Adipose tissue (tissue), 3 donors: ENCODE data around the gene FHIP1A. TPM values are rescaled to one million over a fixed set of nuclear protein-coding genes. Genes with fewer than 3 reads are reported as not detected.
"Not testable (repeated sequence)": the region's sequence is repeated elsewhere in the genome, so short reads cannot be mapped to it uniquely, and the experiment has no call there.

ENCODE experiments used
- H3K27ac ChIP-seq: one replicate; pipeline ENCODE4 v1.5.1; 2013; ENCODE audit warnings: low read depth, low read length
- WGBS, 3 donors: extraction: QIAGEN DNeasy Blood & Tissue Kit; methylation state at CpG; one replicate each; pipeline ENCODE4 v1.1.7; 2013; 5-methylcytosine and 5-hydroxymethylcytosine counted together
- polyA plus RNA-seq, 3 donors: library from polyadenylated mRNA; stranded (reverse); fragments of 200-250 nt; gene quantifications; one replicate each; pipeline ENCODE4 v1.2.3, GENCODE V29; 2013
- donor health status: healthy with polysubstance abuse.
- donor health status: Bipolar disorder and iron deficiency.
- donor health status: healthy.

Gene FHIP1A
- 1 to 10 TPM in 1 of 3 donors, under 1 TPM in 2; 0.11 to 3.8 (median 0.76) TPM for polyA plus RNA-seq

DNA sequence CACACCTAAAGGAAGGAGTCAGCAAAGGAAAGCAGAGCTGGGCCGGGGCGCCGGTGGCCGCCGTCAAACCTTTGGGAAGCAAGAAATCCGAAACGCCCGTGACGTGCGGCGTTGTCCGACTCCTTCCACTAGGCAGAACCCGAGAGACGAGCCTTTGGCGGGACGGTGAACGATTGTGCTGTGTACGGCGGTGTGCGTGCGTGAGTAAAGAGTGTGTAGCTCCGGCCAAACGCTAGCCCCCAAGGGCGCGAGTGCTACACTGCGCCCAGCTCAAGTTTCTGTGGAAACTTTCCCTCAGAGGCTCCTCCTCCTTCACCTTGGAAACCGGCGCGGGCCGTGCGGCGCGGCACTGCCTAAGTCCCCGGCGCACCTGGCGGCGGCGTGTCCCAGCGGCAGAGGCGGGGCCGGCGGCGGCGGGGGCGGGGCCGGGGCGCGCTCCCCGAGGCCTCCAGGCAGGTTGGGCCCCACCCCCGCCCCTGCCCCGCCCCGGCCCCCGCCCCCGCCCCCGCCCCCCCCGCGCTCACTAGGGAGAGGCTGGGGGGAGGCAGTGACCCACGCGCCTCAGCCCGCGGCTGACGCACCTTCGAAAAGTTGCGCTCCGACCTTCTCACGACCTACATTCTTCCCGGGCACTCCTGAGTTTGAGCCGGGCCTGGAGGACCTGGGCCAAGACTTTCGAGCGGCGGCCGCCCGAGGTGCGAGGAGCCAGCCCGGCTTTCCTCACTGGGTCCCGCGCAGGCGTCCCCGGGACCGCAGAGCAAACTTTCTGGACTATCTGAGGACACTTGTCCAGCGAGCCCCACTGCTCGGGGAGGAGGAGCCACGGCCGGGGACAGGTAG is at the start of gene FHIP1A:
Gene FHIP1A (plus strand): TSS at position 547 of the 840 bp plus-strand sequence. CDS start 157,084 bp downstream, outside the sequence.
- H3K27ac ChIP-seq = no peak within 1 kb of the TSS
- WGBS, 3 donors = 4 to 7% (median 5%) methylated on average over 53 to 84 of the region's 84 CpGs

DNA sequence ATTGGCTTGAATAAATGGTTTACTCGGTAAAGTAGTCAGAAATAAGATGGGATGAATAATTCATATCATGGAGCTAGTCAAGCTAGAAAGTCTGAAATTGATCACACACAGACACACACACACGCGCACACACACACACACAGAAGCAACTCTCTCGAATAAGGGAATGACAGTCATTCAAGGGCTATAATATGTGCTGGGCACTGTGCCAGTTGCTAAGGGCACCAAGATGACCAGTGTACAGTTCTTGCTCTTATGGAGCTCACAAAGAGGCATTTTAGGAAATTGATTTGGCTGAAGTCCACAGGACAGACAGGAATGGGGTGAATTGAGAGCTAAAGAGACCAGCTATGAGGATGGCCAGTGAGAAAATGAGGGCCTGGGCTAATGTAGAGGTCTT is 49.4 kb upstream of the FHIP1A start:
- no peak overlapping the region for H3K27ac ChIP-seq
- WGBS, 3 donors = 72 to 87% (median 86%) methylated on average over 4 of the region's 4 CpGs

DNA sequence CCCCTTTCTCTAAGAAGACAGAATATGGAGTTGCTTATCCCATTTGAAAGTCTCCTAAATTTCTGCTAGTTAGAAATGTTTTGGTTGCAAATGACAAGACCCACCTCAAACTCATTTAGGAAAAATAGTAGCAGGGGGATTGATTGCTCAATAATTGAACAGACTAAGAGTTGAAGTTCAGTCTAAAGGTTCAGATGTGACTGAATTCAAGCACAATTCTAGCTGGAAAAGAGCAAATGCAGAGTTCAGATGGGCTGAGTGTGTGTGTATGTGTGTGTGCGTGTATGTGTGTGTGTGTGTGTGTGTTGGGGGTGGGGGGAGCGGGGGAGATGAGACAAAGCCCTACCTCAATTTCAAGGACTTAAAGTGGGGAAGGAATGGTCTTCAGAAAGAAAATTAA is 47.9 kb upstream of the FHIP1A start:
- WGBS, 3 donors = 92 to 99% (median 96%) methylated on average over 2 of the region's 2 CpGs
- no peak overlapping the region for H3K27ac ChIP-seq

DNA sequence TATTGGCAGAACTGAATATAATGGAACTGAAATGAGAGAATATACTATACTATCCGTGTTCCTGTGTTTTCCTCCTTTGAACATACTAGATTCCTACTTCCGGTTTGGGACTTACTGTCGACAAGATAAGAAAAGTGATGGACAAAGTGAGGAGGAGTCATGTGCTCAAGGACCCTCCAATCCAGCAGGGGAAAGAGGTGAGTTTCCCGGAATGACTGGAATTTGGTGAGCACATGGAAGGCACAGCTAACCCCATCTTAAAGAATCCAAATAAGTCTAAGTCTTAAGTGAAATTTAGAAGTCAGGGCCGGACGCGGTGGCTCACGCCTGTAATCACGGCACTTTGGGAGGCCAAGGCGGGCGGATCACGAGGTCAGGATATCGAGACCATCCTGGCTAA is 47.0 kb upstream of the FHIP1A start:
- no peak overlapping the region for H3K27ac ChIP-seq
- WGBS, 3 donors = 92 to 94% (median 93%) methylated on average over 13 of the region's 13 CpGs

DNA sequence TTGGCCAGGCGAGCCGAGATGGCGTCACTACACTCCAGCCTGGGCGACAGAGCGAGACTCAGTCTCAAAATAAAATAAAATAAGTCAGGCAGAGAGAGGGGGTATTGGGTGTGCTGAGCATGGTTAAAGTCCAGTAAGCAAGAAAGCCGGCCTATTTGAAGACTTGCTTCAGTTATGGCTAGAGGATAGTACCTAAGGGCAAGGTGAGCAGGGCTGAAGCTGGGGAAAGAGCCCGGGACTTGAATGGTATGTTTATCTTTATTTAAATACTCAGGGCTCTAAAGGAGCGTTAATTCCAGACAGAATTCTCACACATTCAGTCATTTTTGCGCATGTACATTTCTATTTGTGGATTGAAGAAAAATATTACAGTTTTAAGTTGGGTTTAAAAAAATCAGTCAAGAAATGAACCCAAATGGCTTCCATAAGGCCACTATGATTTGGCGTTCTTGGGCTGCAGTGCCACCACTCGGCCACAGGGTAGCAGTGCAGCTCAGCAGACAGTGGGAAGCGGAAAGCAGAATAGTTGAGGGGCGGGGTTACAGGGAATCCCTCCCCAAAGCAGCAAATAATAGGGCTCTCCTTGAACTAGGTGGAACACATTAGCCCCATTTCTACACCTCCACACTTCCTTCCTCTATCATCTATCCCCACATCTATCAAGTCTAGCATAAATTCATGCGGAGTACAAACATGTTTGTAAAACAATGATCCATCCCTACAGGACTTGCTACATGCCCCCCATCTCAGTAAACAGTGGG is 46.4 kb upstream of the FHIP1A start:
- 34 to 51% (median 48%) methylated on average over 12 to 14 of the region's 14 CpGs for WGBS, 3 donors
- H3K27ac ChIP-seq = no peak overlapping the region

DNA sequence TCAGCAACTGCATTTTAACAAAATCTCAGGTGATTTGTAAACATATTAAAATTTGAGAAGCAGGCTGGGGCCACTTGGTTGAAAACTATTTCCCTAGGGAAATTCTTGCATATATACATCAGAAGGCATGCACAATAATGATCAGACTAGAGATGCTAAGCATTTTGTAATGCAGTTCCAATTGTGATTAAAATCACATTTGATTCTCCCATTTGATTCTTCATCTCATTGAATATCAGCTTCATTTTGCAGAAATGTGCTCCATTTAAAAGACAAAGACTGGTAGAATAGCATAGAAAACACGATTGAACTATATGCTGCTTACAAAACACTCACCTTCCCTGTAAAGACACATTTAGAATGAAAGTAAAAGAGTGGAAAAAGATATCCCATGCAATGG is 32.4 kb upstream of the FHIP1A start:
- 77 to 83% (median 78%) methylated on average over 1 of the region's 1 CpG for WGBS, 3 donors
- no peak overlapping the region for H3K27ac ChIP-seq

DNA sequence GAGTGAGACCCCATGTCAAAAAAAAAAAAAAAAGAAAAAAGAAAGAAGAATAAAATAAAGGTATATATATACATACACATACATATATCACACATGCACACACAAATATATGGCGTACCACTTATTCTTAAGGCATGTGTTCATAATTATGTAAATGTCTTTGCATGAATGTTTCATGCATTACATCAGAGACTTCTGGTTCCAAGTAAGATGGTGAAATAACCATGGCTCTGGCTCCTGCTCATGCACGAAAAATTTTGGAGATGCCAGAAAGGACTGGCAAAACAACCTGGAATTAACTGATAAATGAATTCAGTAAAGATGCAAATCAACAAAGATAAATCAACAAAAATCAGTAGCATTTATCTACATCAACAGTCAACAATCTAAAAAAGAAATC is 19.7 kb upstream of the FHIP1A start:
- H3K27ac ChIP-seq = no peak overlapping the region
- 68 to 97% (median 76%) methylated on average over 2 of the region's 2 CpGs for WGBS, 3 donors

DNA sequence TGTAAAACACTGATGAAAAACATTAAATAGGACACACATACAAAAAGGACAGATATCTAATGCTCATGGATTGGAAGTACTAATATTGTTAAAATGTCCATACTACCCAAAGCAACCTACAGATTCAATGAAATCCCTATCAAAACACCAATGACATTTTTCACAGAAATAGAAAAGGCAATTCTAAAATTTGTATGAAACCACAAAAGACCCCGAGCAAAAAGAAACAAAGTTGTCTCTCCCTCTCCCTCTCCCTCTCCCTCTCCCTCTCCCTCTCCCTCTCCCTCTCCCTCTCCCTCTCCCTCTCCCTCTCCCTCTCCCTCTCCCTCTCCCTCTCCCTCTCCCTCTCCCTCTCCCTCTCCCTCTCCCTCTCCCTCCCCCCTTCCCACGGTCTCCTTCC is 19.2 kb upstream of the FHIP1A start:
- WGBS, 3 donors = 68 to 100% (median 94%) methylated on average over 1 to 2 of the region's 2 CpGs

DNA sequence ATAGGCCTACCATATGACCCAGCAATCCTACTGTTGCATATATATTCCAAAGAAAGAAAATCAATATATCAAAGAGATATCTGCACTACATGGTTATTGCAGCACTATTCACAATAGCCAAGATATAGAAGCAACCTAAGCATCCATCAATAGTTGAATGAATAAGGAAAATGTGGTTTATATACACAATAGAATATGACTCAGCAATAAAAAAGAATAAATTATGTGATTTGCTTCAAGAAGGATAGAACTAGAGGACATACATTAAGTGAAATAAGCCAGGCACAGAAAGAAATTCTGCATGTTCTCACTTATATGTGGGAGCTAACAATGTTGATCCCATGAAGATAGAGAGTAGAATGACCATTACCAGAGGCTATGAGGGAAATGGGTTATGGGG is 13.1 kb upstream of the FHIP1A start:
- no peak overlapping the region for H3K27ac ChIP-seq

More for the DNA sequence above, 19.2 kb upstream of the FHIP1A start:
- not testable (repeated sequence) for H3K27ac ChIP-seq

DNA sequence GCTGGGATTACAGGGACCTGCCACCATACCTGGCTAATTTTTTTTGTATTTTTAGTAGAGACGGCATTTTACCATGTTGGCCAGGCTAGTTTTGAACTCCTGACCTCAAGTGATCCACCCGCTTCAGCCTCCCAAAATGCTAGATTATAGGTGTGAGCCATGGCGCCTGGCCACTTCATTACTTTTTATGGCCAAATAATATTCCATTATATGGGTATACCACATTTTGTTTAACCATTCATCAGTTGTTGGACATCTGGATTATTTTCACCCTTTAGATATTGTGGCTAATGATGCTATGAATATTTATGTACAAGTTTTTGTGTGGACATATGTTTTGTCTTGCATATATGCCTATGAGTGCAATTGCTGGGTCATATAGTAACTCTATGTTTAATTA is 8.6 kb upstream of the FHIP1A start:
- H3K27ac ChIP-seq = no peak overlapping the region
- 94 to 97% (median 95%) methylated on average over 3 of the region's 3 CpGs for WGBS, 3 donors

DNA sequence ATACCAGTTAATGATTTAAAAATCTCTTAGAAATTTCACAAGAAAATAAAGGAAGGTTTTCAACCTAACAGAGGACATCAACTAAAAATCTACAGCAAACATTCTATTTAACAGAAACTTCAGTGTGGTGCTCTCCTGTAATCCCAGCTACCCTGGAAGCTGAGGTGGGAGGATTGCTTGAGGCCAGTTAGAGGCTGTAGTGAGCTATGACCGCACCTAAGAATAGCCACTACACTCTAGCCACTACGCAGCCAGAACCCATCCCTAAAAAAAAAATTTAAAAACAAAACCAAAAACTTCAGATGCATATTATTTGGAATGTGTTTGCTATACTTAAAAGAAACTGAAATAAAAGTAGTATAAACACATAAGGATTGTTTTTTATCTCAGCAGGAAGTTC is 7.2 kb upstream of the FHIP1A start:
- H3K27ac ChIP-seq = no peak overlapping the region
- 90 to 97% (median 96%) methylated on average over 2 of the region's 2 CpGs for WGBS, 3 donors

DNA sequence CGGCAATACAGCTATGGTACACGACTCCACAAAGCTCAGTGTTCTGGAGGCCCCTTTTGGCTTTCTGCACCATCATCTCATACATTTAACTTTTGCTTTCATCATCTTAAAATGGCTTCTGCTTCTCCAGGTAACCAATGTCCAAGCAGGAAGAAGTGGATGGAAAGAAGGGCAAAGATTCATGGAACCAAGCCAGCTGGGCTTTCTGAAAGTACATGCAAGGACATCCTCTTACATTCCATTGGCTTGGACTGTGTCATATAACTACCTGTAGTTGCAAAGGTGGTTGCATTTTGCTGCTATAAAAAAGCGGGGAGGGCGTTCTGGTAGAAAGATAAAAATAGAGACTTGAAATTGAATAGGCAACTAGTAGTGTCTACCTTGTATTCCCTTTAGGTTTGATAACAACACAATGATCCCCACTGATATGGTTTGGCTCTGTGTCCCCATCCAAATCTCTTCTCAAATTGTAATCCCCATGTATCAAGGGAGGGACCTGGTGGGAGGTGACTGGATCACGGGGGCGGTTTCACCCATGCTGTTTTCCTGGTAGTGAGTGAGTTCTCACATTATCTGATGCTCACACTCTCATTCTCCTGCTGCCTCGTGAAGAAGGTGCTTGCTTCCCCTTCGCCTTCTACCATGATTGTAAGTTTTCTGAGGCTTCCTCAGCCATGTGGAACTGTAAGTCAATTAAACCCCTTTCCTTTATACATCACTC is 6.7 kb upstream of the FHIP1A start:
- H3K27ac ChIP-seq = no peak overlapping the region
- WGBS, 3 donors = 80 to 83% (median 82%) methylated on average over 8 of the region's 8 CpGs

DNA sequence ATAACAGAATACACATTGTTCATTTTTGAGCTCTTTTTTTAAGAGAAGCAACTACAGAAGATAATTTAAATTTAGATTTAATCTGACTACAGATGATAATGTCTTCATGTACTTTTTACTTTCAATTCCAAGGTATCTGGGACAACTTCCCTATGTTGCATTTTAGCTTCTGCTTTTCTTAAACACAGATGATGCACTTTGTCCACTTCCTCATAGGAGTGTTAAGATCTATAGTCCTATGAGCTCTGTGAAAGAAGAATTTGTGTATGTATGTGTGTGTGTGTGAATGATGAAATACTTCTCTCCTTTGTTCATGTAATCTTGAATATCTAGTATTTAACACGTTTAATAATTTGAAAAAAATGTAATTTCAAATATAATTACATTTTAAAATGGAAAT is 5.3 kb upstream of the FHIP1A start:
- H3K27ac ChIP-seq = no peak overlapping the region
- 44 to 78% (median 46%) methylated on average over 1 of the region's 1 CpG for WGBS, 3 donors

DNA sequence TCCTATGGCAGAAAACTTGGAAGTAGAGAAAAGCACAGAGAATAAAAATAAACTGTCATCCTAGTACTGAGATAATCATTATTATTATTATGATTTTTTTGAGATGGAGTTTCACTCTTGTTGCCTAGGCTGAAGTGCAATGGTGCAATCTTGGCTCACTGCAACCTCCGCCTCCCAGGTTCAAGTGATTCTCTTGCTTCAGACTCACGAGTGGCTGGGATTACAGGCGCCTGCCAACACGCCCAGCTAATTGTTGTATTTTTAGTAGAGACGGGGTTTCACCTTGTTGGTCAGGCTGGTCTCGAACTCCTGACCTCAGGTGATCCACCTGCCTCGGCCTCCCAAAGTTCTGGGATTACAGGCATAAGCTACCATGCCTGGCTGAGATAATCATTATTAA is 4.2 kb upstream of the FHIP1A start:
- 81 to 96% (median 83%) methylated on average over 7 of the region's 7 CpGs for WGBS, 3 donors
- H3K27ac ChIP-seq = not testable (repeated sequence)

DNA sequence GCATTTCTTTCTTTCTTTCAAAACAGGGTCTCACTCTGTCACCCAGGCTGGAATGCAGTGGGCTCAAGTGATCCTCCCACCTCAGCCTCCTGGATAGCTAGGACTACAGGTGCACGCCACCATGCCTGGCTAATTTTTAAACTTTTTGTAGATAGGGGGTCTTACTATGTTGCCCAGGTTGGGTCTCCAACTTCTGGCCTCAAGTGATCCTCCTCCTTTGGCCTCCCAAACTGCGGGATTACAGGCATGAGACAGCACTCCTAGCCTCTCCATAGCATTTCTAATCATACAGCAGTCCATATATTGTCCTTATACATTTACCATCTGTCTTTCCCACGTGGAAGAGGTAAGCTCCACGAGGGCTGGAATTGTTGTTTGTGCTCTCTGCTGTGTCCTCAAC is 2.0 kb upstream of the FHIP1A start:
- H3K27ac ChIP-seq = no peak overlapping the region
- WGBS, 3 donors = 85 to 93% (median 91%) methylated on average over 4 of the region's 4 CpGs

DNA sequence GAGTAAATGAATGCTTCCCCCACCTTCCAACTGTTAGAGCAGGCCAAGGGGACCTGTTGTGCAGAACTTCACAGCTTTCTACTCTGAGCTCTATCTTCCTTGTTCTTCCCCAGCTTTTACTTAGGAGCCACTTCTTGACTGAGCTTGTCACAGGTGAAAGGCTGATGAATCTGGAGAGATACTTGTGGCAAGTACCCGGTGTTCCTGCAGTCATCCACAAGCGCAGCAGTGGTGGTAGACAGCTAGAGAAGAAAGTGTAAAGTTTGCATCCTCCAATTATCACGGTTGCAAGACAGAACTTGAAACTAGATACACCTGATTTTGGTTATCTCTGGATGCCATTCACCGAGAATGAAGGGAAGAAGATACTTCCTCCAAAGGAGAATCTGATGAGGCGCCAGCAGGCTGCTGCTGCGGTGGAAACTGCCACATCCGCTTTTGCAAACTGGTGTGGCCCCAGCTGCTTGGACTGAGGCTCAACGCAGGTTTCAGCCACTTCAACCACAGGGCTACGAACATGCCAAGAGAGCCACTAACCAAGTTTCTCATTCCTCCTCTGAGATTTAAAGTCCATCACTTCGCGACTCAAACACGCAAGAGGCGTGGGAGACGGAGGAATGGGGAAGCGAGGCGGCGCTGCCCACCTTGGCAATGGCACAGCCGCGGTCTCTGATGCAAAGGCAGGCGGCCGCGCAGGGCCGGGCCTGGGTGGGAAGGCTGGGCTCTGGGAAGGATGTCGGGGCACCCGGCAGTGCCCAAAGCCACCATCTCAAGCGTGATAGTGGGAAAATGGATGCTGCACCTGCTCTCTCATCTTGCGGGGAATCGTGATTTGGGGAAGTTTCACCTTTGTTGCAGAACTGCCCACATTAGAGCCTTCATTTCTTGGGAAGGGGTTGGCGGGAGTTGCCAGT is 1.3 kb upstream of the FHIP1A start:
- H3K27ac ChIP-seq = no peak overlapping the region
- WGBS, 3 donors = 9 to 25% (median 20%) methylated on average over 29 of the region's 29 CpGs

DNA sequence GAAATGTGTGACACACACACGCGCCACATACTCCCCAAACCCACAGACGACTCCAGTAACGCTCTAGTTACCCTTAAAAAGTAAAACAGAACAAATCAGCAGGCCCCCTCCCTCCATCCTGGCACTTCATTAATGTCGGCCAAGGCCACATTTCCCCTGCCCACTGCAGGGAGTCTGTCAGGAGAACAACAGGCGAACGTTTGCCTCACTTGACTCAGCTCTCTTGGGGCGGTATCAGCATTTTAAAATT is 671 bp upstream of the FHIP1A start:
- 1 to 8% (median 4%) methylated on average over 8 of the region's 8 CpGs for WGBS, 3 donors
- H3K27ac ChIP-seq = no peak overlapping the region
